ENCODE data around the gene ACAD11.
"Not testable (repeated sequence)": the region's sequence is repeated elsewhere in the genome, so short reads cannot be mapped to it uniquely, and the experiment has no call there.

- TF ChIP-seq RARB (CRISPR knock-in tag; IDR thresholded peaks at IDR 0.05); ZNF565 (CRISPR knock-in tag; conservative IDR thresholded peaks at IDR 0.05; ENCODE audit: low read depth); PATZ1 (CRISPR knock-in tag; IDR thresholded peaks at IDR 0.05; ENCODE audit: borderline replicate concordance): not testable (repeated sequence)
Observed at GRCh38 chr3:132606620-132607019, 53.0 kb downstream of the ACAD11 start.

Data from SK-N-SH treated with all-trans-retinoic acid at 6 μM for 48 hours (cell line).